ENCODE data around the gene NF1. TPM values are rescaled to one million over a fixed set of nuclear protein-coding genes. Genes with fewer than 3 reads are reported as not detected.

The NF1 gene
- total RNA-seq, 1 experiment from 2014 or later: 62.4 TPM

DNA sequence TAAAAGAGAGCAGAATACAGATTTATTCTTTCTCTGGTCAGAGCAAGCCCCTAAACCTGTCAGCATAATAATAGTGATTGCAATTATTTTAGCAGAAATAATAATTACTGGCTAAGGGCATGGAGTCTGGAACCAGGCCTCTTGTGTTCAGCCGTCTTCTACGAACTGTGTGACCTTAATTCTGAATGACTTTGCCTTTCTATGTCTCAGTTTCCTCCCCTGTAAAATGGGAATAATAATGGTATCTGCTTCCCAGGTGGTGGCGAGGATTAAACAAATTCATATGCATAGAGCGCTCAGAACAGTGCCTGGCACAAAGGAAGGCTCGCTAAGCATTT, 330.1 kb downstream of the NF1 start:
- peaks cover 5% of the 10 kb centered on the region for H3K36me3 Mint-ChIP-seq (ENCODE audit: insufficient read depth, unreplicated experiment)
- CTCF ChIA-PET: interaction anchor here (1.1 kb wide), 1 partner anchor 93 kb away, joined by 5 read pairs; no protein-coding TSS in a partner anchor

DNA sequence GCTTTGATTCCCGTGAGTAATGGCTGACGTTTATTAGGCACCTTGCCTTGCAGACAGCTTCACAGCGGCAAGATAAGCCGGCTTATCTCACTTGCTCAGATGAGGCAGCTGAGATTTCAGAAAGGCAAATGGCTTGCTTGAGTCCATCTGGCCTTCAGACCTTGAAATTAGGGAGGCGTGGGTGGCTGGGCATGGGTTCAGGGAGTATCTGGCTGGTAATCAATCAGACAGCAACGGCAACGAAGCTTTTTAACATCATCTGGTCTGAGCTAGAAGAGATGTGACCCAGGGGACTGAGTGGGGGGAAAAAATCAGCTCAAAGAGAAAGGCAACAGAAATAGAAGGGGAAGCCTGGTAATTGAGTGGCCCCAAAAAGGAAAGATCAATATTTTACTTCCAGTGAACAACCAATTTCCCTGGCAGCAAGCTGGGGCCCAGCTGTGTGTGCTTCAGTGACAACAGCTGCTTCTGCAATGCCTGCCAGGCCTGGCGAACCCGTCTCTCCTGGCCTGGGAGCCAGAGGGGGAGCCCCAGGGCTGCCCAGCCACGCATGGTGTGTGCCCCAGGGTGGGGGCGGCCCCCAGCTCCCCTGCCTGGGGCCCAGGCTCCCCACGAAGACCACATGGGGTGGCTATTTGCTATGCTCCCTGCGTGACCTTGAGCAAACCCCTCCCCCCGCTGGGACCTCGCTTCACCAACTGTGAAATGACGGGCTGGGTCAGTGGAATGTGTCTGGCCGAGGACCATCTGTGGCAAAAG, 330.7 kb downstream of the NF1 start:
- BruUV-seq (replicated peaks): no TSS peak
- Mint-ChIP-seq H3K27ac (ENCODE audit: unreplicated experiment) (peak overlapping the region; percentile 66), H3K9me3 (ENCODE audit: unreplicated experiment) (no peaks in the 10 kb centered on the region), H3K27me3 (ENCODE audit: insufficient read depth, unreplicated experiment) (no peaks in the 10 kb centered on the region), H3K4me3 (ENCODE audit: unreplicated experiment) (peak overlapping the region; percentile 9), H3K4me1 (ENCODE audit: low read depth, unreplicated experiment) (peaks cover 12% of the 10 kb centered on the region), H3K36me3 (ENCODE audit: insufficient read depth, unreplicated experiment) (peaks cover 5% of the 10 kb centered on the region)
- H3K4me3 ChIP-seq (ENCODE audit: low read depth, low read length): no peak overlapping the region
- no peaks in the 10 kb centered on the region for H3K9me3 ChIP-seq
- intact Hi-C loops (cut with micrococcal nuclease; ENCODE audit: unreplicated experiment): loop anchor here (5.0 kb wide), 1 partner anchor 33 kb away; the partner anchor contains the start of gene RAB11FIP4
- peak; percentile 52 to 72 for DNase-seq
- peaks cover 13% of the 10 kb centered on the region for H3K4me1 ChIP-seq
- no peaks in the 10 kb centered on the region for H3K36me3 ChIP-seq (ENCODE audit: control insufficient read depth, insufficient read depth, low read length)
- ChIA-PET CTCF (interaction anchor here (1.1 kb wide), 1 partner anchor 92 kb away, joined by 5 read pairs; no protein-coding TSS in a partner anchor), POLR2A (interaction anchor here (0.6 kb wide), 1 partner anchor 64 kb away, joined by 3 read pairs; no protein-coding TSS in a partner anchor)
- TF ChIP-seq, protein P1, sequence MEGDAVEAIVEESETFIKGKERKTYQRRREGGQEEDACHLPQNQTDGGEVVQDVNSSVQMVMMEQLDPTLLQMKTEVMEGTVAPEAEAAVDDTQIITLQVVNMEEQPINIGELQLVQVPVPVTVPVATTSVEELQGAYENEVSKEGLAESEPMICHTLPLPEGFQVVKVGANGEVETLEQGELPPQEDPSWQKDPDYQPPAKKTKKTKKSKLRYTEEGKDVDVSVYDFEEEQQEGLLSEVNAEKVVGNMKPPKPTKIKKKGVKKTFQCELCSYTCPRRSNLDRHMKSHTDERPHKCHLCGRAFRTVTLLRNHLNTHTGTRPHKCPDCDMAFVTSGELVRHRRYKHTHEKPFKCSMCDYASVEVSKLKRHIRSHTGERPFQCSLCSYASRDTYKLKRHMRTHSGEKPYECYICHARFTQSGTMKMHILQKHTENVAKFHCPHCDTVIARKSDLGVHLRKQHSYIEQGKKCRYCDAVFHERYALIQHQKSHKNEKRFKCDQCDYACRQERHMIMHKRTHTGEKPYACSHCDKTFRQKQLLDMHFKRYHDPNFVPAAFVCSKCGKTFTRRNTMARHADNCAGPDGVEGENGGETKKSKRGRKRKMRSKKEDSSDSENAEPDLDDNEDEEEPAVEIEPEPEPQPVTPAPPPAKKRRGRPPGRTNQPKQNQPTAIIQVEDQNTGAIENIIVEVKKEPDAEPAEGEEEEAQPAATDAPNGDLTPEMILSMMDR (IDR thresholded peaks at IDR 0.05; ENCODE audit: insufficient read depth in 1 of 2, low read depth in 1 of 2, low read length in 1 of 2, severe bottlenecking in 1 of 2, unreplicated experiment in 1 of 2): no peak
- no peaks in the 10 kb centered on the region for H3K27me3 ChIP-seq (replicated peaks; ENCODE audit: control insufficient read depth, insufficient read depth, low read length)

More for the DNA sequence above, 330.1 kb downstream of the NF1 start:
- Mint-ChIP-seq H3K4me1 (ENCODE audit: low read depth, unreplicated experiment) (peaks cover 12% of the 10 kb centered on the region), H3K9me3 (ENCODE audit: unreplicated experiment) (no peaks in the 10 kb centered on the region), H3K27ac (ENCODE audit: unreplicated experiment) (peak overlapping the region; percentile 66), H3K27me3 (ENCODE audit: insufficient read depth, unreplicated experiment) (no peaks in the 10 kb centered on the region), H3K4me3 (ENCODE audit: unreplicated experiment) (no peak overlapping the region)
- no peaks in the 10 kb centered on the region for H3K27me3 ChIP-seq (replicated peaks; ENCODE audit: control insufficient read depth, insufficient read depth, low read length)
- H3K4me3 ChIP-seq (ENCODE audit: low read depth, low read length): no peak overlapping the region
- TF ChIP-seq, protein P1 (IDR thresholded peaks at IDR 0.05; ENCODE audit: insufficient read depth in 1 of 2, low read depth in 1 of 2, low read length in 1 of 2, severe bottlenecking in 1 of 2, unreplicated experiment in 1 of 2): no peak
- peaks cover 13% of the 10 kb centered on the region for H3K4me1 ChIP-seq
- intact Hi-C loops (cut with micrococcal nuclease; ENCODE audit: unreplicated experiment): loop anchor here (5.0 kb wide), 1 partner anchor 33 kb away; the partner anchor contains the start of gene RAB11FIP4
- H3K9me3 ChIP-seq: no peaks in the 10 kb centered on the region
- DNase-seq: no peak
- H3K36me3 ChIP-seq (ENCODE audit: control insufficient read depth, insufficient read depth, low read length): no peaks in the 10 kb centered on the region
- POLR2A ChIA-PET: interaction anchor here (0.6 kb wide), 1 partner anchor 65 kb away, joined by 3 read pairs; no protein-coding TSS in a partner anchor
- BruUV-seq (replicated peaks): no TSS peak

Small RNA genes lying within 50 kb of the gene (microRNA-seq; reads per million reads assigned to microRNA genes)
- gene MIR4733: 1.9 reads per million, percentile 5 among the genes with 10 or more reads in this experiment

Other genes with a start within 250 kb of the NF1 start
- gene TEFM, start 188.7 kb upstream of the NF1 start, total RNA-seq (2022): 16.8 and 18.7 TPM in 2 replicates
- gene ADAP2, start 173.0 kb upstream of the NF1 start, total RNA-seq (2022): 1.8 and 3.1 TPM in 2 replicates
- 0.64 TPM in 1 of 2 replicates, not detected in the other for gene RNF135, start 123.9 kb upstream of the NF1 start, total RNA-seq (2022)
- gene OMG, start 202.3 kb downstream of the NF1 start, total RNA-seq (2022): not detected in 2 replicates
- gene EVI2B, start 219.1 kb downstream of the NF1 start, total RNA-seq (2022): not detected in 2 replicates
- gene EVI2A, start 226.6 kb downstream of the NF1 start, total RNA-seq (2022): not detected in 2 replicates

All from Caco-2 (cell line).